SKM-1 (cell line): Measurements from ENCODE around the gene DUOXA2.
"Not testable (repeated sequence)": the region's sequence is repeated elsewhere in the genome, so short reads cannot be mapped to it uniquely, and the experiment has no call there.

ENCODE experiments used
- DNase-seq: peaks from one replicate; lab custom pipeline; 2025; ENCODE audit not compliant: unreplicated experiment; lab: John Stamatoyannopoulos, UW

Gene DUOXA2

DNA sequence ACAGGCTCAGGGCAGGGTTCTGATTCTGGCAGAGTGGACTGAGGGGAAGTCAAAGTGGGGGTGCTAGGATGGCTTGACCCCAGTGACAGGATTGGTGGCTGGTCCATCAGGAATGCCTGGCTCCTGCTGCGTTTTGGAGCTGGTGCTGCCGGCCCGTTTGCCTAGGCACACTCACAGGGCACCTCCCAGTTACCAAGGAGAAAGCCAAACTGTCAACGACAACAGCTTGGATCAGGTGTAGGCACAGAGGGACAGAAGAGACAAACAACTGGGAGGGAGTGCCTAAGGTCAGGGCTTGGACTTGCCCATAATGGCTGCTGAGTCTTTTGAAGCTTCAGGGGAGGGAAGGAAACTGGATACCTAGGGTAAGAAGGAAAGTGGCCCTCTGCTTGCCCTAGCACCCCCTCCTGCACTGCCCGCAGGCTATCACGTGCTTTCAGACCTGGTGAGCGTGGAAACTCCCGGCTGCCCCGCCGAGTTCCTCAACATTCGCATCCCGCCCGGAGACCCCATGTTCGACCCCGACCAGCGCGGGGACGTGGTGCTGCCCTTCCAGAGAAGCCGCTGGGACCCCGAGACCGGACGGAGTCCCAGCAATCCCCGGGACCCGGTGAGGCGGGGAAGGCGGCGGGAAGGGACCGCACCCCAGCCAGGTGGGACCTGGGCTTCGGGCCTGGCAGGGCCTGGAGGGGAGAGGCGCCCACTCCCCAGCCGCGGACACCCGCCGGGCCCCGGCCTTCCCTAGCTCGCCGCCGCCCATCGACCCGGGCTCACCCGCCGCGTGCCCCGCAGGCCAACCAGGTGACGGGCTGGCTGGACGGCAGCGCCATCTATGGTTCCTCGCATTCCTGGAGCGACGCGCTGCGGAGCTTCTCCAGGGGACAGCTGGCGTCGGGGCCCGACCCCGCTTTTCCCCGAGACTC lies 20.8 kb downstream of the DUOXA2 start:
- DNase-seq = no peak

DNA sequence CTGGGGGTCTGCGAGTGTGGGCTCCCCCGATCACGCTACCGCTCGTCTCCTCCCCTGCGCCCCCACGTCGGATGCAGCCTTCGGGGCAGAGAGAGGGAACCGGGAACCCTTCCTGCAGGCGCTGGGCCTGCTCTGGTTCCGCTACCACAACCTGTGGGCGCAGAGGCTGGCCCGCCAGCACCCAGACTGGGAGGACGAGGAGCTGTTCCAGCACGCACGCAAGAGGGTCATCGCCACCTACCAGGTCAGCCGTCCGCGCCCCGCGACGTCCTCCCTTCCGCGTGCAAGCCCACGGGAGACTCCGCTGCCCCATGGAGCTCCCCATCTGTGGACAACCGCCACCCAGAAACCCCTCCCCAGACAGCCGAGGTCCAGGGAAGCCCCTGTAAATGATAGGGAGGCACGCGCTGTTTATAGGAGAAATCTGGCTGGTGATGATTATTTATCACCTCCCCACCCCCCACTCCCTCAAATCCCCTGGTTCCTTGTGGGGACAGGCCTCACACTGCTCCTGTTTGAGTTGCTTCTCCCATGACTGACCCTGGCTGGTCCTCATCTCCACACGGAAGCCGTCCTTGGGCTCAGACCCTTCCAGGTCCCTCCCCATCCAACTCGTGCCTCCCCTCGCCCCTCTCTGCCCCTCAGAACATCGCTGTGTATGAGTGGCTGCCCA lies 21.7 kb downstream of the DUOXA2 start:
- DNase-seq = not testable (repeated sequence)

DNA sequence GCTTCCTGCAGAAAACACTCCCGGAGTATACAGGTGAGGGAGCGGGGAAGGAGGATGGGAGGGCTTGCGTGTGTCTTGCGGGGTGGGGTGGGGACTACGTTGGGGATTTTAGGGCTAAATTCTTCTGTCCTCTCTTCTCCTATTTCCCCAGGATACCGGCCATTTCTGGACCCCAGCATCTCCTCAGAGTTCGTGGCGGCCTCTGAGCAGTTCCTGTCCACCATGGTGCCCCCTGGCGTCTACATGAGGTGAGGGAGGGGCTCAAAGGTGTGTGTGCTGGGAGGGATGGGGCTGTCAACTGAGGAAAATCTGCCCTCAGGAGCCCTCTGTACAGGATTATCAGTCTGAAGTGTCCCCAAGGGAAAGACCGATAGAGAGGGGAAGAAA lies 22.2 kb downstream of the DUOXA2 start:
- DNase-seq = no peak

DNA sequence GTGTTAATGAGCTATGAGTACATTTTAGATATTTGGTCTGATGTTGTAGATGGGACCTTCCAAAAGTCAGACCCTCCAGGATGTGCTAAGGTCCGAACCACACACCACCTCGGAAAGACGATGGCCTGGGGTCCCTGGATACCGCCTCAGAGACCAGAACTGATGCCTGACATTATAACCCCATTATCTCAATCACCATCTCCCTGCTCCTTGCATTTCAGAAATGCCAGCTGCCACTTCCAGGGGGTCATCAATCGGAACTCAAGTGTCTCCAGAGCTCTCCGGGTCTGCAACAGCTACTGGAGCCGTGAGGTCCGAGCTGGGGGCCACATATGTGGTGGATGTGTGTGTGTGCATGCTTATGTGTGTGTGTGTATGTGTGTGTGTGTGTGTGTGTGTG lies 23.6 kb downstream of the DUOXA2 start:
- no peak for DNase-seq

DNA sequence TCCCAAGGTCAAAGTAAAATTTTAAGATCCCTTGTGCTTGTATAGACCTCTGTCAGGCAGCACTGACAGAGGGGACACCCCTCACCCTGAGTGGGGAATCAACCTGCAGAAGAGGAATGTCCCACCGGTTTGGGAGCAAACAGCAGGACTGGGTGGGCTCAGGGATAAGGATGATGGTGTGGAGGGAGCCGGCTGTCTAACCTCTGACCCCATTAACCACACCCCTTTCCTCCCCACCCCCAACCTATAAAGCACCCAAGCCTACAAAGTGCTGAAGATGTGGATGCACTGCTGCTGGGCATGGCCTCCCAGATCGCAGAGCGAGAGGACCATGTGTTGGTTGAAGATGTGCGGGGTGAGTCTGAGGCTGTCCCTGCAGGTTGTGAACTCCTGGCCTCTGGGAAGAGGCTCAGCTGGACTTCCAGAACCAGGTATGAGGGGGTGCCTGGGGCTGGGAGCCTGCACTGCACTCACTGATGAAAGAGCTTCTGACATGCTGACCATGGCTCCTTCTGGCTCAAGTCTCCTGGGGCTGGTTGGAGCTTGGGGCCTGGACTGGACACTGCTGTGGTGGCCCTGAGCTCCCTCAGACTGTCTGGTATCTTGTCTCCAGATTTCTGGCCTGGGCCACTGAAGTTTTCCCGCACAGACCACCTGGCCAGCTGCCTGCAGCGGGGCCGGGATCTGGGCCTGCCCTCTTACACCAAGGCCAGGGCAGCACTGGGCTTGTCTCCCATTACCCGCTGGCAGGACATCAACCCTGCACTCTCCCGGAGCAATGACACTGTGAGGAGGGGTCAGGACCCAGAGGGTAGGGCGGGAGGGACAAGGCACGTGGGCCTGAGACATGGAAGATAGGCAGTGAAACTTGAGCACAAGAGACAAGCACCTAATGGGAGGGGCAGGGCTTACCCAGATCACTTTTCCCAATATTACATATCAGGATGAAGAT lies 25.0 kb downstream of the DUOXA2 start:
- DNase-seq = no peak

DNA sequence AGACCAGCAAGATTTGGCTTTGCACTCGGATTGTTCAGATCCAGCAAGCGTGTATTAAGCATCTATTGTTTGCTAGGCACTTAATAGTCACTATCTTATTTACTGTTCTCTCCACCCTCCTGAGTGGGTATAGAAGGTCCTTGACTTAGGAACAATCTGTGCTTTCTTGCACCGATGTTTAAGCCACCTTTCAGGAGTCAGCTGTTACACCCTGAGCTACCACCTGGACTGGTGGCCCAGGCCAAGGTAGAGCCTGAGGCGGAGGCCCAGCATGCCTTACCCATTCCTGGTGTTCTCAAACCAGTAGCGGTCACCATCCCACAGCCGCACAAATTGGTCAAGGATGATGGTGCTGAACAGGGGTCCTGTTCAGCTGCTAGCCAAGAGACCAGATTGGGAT lies 25.6 kb downstream of the DUOXA2 start:
- no peak for DNase-seq

DNA sequence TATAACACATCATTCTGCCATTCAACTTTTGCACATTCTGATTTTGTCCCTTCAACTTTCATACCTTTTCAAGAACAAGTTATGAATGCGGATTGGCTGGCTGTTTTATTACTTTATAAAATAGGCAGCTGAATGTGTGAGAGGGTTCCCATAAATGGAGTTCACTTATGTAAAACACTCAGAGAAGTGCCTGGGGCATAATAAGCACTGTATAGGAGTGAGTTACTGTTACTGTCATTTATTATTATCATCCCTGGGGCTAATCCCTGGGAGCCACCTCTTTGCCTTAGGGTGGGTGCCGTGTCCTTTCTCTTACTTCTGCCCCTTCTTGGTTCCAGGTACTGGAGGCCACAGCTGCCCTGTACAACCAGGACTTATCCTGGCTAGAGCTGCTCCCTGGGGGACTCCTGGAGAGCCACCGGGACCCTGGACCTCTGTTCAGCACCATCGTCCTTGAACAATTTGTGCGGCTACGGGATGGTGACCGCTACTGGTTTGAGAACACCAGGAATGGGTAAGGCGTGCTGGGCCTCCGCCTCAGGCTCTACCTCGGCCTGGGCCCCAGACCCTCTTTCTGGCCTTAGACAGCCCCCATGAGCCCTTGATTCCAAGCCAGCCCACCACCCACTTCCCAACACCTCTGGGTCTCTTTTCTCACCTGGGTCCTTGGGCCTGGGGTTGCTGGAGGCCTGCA lies 26.6 kb downstream of the DUOXA2 start:
- no peak for DNase-seq

DNA sequence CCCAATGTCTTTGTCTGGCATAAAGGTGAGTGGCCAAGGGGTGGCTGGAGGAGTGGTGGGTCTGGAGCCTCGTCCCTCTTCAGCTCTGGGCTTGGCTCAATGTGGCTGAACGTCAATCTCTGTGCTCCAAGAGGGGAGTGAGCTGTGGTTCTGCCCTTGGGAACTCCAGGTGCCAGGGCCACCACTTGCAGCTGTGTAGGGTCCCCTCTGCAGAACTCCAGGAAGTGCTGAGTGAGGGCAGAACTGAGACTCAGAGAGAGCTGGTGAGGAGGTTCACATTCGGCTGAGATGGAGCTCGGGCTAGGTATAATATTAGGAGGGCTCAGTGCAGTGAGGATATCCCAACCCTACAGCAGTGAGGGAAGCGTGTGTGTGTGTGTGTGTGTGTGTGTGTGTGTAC lies 27.3 kb downstream of the DUOXA2 start:
- DNase-seq = no peak

DNA sequence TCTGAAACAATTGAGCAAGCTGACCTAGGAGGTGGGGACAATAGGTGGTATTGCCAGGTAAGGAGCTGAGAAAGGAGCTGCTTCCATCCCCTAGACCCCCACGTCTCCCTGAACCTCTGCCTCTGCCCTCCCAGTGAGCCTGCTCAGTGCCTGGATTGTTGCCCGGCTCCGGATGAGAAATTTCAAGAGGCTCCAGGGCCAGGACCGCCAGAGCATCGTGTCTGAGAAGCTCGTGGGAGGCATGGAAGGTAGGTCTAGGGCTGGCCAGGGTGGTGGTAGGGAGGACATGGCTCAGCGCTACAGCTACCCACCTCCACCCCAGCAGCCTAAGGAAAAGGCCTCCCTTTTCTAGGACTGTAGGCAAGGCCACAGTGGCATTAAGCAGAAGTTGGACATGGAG lies 28.9 kb downstream of the DUOXA2 start:
- DNase-seq = no peak

DNA sequence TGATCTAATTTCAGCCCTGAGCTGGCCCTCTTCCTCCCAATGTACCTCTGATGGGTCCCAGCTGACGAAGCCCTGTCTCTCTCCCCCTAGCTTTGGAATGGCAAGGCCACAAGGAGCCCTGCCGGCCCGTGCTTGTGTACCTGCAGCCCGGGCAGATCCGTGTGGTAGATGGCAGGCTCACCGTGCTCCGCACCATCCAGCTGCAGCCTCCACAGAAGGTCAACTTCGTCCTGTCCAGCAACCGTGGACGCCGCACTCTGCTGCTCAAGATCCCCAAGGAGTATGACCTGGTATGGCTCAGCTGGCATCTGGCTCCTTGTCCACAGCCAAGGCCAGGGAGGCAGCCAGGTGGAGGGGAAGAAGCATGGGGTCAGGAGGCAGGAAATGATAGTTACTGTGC lies 29.8 kb downstream of the DUOXA2 start:
- no peak for DNase-seq

DNA sequence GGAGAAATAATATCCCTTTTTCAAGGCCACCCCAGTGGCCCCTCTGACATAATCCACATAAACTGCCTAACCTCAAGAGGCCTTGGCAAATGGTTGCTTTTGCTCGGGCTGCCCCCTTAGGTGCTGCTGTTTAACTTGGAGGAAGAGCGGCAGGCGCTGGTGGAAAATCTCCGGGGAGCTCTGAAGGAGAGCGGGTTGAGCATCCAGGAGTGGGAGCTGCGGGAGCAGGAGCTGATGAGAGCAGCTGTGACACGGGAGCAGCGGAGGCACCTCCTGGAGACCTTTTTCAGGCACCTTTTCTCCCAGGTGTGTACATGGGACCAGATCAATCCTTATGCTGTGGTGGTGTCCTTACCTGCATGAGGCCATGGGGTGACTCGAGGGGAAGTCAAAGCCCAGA lies 30.6 kb downstream of the DUOXA2 start:
- no peak for DNase-seq

DNA sequence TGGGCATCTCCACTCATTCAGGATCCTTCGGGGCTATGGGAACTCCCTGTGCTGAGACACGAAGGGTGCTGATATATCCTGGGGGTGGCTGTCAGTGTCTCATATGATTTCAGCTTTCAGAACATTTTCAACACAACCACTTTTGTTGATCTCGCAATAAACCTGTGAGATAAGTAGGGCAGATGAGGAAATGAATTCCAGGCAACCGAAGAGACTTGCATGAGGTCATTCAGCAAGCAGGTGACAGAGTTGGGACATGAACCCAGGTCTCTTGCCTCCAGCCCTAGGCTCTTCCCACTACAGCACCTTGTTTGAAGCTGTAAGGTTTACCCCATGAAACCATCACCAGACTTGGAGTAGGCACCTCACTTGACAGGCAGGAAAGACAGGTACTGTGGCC lies 32.3 kb downstream of the DUOXA2 start:
- DNase-seq = peak; percentile 11

DNA sequence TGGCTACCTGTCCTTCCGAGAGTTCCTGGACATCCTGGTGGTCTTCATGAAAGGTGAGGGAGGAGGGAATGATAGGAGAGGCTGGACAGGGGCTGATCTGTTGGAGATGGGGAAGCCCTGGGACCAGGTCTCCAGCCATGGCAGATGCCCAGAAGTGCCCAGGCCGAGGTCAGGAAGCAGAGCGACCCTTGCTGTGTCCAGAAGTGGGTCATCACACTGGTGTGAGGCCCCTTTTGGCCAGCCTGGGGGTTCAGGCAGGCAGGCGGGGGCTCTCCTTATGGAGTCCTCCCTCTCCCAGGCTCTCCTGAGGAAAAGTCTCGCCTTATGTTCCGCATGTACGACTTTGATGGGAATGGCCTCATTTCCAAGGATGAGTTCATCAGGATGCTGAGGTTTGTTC lies 33.5 kb downstream of the DUOXA2 start:
- no peak for DNase-seq

DNA sequence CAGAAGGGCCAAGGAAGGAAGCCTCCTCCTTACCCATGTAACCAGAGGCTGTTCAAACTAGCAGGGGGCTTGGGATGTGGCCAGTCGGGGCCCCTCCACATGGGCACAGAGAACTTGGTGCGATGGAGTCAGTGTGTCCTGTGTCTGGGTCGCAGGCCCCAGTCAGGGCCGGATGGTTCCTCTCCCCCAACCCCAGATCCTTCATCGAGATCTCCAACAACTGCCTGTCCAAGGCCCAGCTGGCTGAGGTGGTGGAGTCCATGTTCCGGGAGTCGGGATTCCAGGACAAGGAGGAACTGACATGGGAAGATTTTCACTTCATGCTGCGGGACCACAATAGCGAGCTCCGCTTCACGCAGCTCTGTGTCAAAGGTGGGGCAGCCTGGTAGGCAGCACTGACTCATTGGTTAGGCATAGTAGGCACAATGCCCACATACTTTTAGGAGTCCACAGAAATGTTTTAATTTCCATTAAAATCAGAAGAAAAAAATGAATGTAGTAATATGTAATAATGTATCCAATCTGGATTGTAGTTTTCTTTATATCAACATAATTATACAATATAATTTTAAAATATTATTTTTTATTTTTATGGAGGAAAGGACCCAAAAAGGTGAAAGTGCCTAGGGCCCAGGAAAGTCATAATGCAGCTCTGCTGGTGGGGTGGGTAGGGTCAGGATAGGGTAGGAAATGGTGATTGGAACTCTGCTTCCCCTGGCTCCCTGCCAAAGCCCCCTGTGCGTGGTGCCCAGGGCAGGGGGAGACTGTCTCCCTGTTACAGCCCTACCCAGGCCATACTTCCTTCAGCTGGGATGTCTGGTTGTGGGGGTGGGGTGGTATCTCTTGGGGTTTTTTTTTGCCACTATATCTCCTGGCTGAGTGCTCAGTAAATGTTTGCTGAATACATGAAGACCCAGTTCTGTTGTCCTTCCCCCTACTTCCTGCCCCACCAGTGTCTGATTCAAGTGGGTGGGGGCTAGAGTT lies 34.2 kb downstream of the DUOXA2 start:
- no peak for DNase-seq

DNA sequence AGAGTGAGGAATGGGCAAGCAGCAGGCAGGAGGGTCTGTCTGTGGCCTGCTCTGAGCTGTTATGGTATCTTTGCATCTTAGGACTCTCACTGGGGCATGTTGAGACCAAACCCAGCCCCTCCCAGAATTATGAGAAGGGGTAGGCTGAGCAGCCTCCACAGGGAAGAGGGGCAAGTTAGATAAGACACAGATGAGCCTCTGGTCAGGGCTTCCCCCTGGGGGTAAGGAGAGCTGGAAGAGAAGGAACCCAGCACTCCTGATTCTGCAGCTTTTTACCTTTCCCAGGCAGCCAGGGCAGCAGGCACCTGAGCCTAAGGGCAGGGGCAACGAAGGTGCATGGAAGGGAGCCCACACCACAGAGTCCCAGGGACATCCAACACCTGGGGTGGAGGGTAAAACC lies 34.9 kb downstream of the DUOXA2 start:
- no peak for DNase-seq

DNA sequence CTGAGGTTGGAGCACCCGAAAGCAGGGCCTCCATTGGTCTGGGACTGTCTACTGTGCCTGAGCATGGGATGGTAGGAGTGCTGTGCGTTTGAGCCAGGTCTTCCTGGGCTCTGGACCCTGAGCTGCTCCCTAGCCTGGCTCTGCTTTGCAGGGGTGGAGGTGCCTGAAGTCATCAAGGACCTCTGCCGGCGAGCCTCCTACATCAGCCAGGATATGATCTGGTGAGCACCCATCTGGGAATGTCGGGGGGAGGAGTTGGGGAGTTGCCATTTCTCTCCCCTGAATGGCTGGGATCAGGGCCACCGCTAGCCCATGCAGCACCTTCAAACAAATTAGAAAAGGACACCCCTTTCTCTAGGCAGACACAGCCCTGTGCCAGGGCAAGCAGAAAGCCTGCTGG lies 36.4 kb downstream of the DUOXA2 start:
- no peak for DNase-seq

DNA sequence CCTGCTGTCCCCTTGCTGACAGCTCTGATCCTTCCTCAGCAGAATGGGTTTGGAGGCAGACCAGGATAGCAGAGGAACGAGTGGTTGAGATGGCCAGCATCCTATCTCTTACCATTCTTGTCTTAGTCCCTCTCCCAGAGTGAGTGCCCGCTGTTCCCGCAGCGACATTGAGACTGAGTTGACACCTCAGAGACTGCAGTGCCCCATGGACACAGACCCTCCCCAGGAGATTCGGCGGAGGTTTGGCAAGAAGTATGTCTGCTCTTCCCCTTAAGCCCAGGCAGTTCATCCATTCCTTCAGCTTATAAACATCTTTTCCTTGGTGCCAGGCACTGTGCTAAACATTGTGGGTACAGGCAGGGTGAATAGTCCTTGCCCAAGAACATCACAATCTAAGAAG lies 36.9 kb downstream of the DUOXA2 start:
- DNase-seq = no peak

DNA sequence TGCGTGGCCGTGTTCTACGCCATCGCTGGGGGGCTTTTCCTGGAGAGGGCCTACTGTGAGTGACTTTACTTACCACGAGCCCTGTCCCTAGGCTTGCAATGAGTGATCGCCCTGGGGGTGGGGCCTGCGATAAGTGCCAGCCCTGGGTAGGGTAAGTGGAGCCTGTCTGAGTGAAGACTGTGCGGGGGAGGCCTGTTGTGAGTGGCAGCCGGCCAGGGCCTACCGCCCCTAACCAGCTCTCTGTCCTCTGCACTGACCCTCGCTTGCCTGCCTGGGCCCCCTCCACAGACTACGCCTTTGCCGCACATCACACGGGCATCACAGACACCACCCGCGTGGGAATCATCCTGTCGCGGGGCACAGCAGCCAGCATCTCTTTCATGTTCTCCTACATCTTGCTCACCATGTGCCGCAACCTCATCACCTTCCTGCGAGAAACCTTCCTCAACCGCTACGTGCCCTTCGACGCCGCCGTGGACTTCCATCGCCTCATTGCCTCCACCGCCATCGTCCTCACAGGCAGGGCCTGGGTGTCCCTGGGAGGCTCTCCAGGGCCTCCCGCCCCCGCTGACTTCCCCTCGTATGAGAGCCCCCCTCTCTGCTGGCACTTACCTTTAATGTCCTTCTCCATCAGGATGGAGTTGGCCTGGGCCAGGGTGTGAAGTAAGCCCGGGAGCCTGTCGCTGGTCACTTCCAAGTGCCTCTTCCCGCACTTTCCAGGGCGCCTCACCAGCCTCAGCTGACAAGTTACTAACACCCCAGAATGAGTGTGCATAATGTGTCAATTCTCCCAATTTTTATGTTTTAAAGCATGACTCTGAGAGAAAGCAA lies 38.1 kb downstream of the DUOXA2 start:
- no peak for DNase-seq

DNA sequence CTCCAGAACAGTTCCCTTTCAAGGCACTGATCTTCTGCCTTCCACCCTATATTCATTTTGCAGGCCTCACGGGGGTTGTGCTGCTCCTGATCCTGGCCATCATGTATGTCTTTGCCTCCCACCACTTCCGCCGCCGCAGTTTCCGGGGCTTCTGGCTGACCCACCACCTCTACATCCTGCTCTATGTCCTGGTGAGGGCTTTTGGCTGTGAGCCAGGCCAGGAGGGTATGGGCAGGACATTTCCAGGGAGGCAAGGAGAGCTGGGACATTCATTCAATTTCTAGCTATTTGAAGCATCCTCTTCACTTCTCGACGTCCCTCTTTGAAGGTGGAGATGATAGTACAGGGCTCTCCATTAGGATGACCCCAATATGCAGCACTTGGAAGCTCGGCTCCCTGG lies 41.6 kb downstream of the DUOXA2 start:
- no peak for DNase-seq
